Kidney glomerular epithelial cell (primary cell): ENCODE data around the gene CYB5R4.
A peak's percentile ranks its signal among the peaks of the same experiment; 100 is the strongest.
"Not testable (repeated sequence)": the region's sequence is repeated elsewhere in the genome, so short reads cannot be mapped to it uniquely, and the experiment has no call there.

Source experiments
- DNase-seq: peaks from one replicate; lab custom pipeline; 2025; lab: John Stamatoyannopoulos, UW

CYB5R4 gene

GRCh38 chr6:83908813-83909212 is 49.3 kb downstream of the CYB5R4 start:
- DNase-seq, result peak; percentile 14

- no peak for DNase-seq
Observed at GRCh38 chr6:83911278-83911677, 51.8 kb downstream of the CYB5R4 start.

GRCh38 chr6:83914953-83915352 is 55.5 kb downstream of the CYB5R4 start:
- DNase-seq, result no peak

GRCh38 chr6:83917001-83917400 is 57.5 kb downstream of the CYB5R4 start:
- DNase-seq, result no peak

- no peak for DNase-seq
Observed at GRCh38 chr6:83920017-83920416, 60.5 kb downstream of the CYB5R4 start.

GRCh38 chr6:83921315-83921714 is 61.8 kb downstream of the CYB5R4 start:
- no peak for DNase-seq

- no peak for DNase-seq
Observed at GRCh38 chr6:83927470-83927869, 68.0 kb downstream of the CYB5R4 start.

GRCh38 chr6:83928286-83928685 is 68.8 kb downstream of the CYB5R4 start:
- DNase-seq, result no peak

- not testable (repeated sequence) for DNase-seq
Observed at GRCh38 chr6:83946201-83946833, 86.8 kb downstream of the CYB5R4 start.

- not testable (repeated sequence) for DNase-seq
Observed at GRCh38 chr6:83947983-83948382, 88.5 kb downstream of the CYB5R4 start.

GRCh38 chr6:83948851-83949250 is 89.4 kb downstream of the CYB5R4 start:
- DNase-seq, result no peak

- DNase-seq, result not testable (repeated sequence)
Observed at GRCh38 chr6:83951423-83951822, 91.9 kb downstream of the CYB5R4 start.

GRCh38 chr6:83952830-83953229 is 93.3 kb downstream of the CYB5R4 start:
- no peak for DNase-seq

- DNase-seq, result no peak
Observed at GRCh38 chr6:83954371-83954770, 94.9 kb downstream of the CYB5R4 start.

GRCh38 chr6:83958241-83958685 is 98.8 kb downstream of the CYB5R4 start:
- peak; percentile 12 for DNase-seq

- DNase-seq, result no peak
Observed at GRCh38 chr6:83960664-83961063, 101.2 kb downstream of the CYB5R4 start.

- DNase-seq, result no peak
Observed at GRCh38 chr6:83962582-83962981, 103.1 kb downstream of the CYB5R4 start.

GRCh38 chr6:83966539-83966938 is 107.0 kb downstream of the CYB5R4 start:
- DNase-seq, result no peak

- DNase-seq, result no peak
Observed at GRCh38 chr6:83970582-83970981, 111.1 kb downstream of the CYB5R4 start.

- DNase-seq, result no peak
Observed at GRCh38 chr6:83974409-83975050, 115.0 kb downstream of the CYB5R4 start.

- DNase-seq, result no peak
Observed at GRCh38 chr6:83976037-83976755, 116.7 kb downstream of the CYB5R4 start.

- no peak for DNase-seq
Observed at GRCh38 chr6:83976871-83977270, 117.4 kb downstream of the CYB5R4 start.

- DNase-seq, result no peak
Observed at GRCh38 chr6:83978324-83978734, 118.8 kb downstream of the CYB5R4 start.
